ENCODE results near the gene CCNL2.
"Not testable (repeated sequence)": the region's sequence is repeated elsewhere in the genome, so short reads cannot be mapped to it uniquely, and the experiment has no call there.

DNA sequence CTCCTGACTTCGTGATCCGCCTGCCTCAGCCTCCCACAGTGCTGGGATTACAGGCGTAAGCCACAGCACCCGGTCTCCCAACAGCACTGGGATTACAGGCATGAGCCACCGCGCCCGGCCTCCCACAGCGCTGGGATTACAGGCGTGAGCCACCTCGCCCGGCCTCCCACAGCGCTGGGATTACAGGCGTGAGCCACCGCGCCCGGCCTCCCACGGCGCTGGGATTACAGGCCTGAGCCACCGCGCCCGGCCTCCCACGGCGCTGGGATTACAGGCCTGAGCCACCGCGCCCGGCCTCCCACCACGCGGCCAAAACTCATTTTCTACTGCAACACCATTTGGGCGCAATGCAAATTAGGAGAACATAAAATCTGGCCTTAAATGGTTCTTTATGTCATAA lies 13.8 kb downstream of the CCNL2 start:
- TF ChIP-seq POLR2AphosphoS5 (IDR thresholded peaks at IDR 0.05; ENCODE audit: borderline replicate concordance, low read depth, low read length); EZH2 (IDR thresholded peaks at IDR 0.05): not testable (repeated sequence)
